ENCODE results near the gene MRPL48.
A peak's percentile ranks its signal among the peaks of the same experiment; 100 is the strongest.

MRPL48 gene

DNA sequence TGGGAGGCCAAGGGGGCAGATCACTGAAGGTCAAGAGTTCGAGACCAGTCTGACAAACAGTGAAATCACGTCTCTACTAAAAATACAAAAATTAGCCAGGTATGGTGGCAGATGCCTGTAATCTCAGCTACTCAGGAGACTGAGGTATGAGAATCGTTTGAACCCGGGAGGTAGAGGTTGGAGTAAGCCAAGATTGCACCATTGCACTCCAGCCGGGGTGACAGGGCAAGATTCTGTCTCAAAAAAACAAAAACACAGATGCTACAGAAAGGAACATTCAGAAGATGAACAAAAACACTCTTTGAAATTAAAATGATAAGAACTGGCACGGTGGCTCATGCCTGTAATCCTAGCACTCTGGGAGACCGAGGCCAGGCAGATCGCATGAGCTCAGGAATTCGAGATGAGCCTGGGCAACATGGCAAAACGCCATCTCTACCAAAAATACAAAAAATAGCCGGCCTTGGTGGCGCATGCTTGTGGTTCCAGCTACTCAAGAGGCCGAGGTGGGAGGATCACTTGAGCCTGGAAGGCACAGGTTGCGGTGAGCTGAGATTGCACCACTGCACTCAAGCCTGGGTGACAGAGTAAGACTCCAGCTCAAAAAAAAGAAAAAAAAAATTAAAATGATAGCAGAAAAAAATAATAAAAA lies 35.3 kb upstream of the MRPL48 start:
- TF ChIP-seq, protein P1, sequence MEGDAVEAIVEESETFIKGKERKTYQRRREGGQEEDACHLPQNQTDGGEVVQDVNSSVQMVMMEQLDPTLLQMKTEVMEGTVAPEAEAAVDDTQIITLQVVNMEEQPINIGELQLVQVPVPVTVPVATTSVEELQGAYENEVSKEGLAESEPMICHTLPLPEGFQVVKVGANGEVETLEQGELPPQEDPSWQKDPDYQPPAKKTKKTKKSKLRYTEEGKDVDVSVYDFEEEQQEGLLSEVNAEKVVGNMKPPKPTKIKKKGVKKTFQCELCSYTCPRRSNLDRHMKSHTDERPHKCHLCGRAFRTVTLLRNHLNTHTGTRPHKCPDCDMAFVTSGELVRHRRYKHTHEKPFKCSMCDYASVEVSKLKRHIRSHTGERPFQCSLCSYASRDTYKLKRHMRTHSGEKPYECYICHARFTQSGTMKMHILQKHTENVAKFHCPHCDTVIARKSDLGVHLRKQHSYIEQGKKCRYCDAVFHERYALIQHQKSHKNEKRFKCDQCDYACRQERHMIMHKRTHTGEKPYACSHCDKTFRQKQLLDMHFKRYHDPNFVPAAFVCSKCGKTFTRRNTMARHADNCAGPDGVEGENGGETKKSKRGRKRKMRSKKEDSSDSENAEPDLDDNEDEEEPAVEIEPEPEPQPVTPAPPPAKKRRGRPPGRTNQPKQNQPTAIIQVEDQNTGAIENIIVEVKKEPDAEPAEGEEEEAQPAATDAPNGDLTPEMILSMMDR (IDR thresholded peaks at IDR 0.05; ENCODE audit: low read depth, low read length) = no peak
- H3K4me3 ChIP-seq (ENCODE audit: low read depth, low read length) = no peak overlapping the region

DNA sequence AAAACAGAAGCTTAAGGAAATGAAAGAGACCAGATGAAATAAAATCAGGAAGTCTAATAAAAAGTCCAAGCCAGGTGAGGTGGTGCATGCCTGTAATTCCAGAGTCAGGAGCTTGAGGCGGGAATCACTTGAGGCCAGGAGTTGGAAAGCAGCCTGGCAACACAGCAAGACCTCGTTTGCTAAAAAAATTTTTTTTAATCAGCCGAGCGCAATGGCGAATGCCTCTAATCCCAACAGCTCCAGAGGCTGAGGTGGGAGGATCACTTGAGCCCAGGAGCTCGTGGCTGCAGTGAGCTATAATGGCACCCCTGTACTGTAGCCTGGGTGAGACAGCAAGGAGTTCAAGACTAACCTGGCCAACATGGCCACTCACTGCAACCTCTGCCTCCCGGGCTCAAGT lies 34.8 kb upstream of the MRPL48 start:
- no peak overlapping the region for H3K4me3 ChIP-seq (ENCODE audit: low read depth, low read length)
- TF ChIP-seq, protein P1 (IDR thresholded peaks at IDR 0.05; ENCODE audit: low read depth, low read length) = no peak

DNA sequence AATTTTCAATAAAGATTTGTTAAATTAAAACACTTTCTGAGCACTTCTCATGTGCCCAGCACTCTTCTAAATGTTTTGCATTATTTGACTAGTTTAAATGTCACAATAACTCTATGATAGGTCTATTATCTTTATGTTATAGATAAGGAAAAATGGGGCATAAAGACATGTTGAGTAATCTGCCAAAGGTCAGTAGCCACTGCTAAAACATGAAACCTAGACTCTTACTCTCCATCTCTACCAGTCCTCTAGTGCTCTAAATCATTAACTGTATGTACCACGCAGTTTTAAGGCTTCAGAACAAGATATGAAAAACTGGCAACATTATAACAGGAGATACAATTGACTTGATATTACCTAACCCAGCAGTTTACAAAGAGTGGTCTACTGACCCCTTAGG lies 33.7 kb upstream of the MRPL48 start:
- no peak overlapping the region for H3K4me3 ChIP-seq (ENCODE audit: low read depth, low read length)
- TF ChIP-seq, protein P1 (IDR thresholded peaks at IDR 0.05; ENCODE audit: low read depth, low read length) = no peak

DNA sequence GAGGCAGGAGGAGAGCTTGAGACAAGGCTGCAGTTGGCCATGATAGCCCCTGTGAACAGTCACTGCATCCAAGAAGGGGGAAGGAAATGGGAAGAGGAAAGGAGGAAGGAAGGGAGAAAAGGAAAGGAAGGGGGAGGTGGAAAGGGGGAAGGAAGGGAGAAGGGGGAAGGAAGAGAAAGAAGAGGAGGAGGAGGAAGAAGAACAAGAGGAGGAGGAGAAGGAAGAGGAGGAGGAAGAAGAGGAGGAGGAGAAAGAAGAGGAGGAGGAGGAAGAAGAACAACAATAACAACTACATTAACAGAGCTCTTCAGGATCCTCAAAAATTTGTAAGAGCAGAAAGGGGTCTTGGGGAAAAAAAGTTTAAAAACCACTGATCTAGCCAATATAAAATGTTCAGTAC lies 32.0 kb upstream of the MRPL48 start:
- H3K4me3 ChIP-seq (ENCODE audit: low read depth, low read length) = no peak overlapping the region
- TF ChIP-seq, protein P1 (IDR thresholded peaks at IDR 0.05; ENCODE audit: low read depth, low read length) = no peak

DNA sequence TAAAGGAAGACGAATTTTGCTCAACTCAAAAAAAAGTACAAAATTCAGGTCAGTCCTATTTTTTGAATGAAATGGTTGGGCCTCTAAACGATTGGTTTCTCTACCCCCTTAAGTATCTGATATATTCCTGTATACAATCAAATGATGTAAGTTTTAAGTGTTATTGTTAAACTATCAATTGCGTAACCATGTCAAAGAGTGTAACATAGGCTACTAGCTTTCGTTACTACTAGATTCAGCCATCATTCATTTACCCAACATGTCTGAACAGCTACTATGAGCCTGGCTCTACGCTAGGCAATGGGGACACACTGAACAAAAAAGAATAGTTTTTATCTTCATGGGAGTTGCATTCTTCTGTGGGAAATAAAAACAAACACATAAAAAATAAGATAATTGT lies 30.1 kb upstream of the MRPL48 start:
- no peak overlapping the region for H3K4me3 ChIP-seq (ENCODE audit: low read depth, low read length)
- TF ChIP-seq, protein P1 (IDR thresholded peaks at IDR 0.05; ENCODE audit: low read depth, low read length) = no peak

DNA sequence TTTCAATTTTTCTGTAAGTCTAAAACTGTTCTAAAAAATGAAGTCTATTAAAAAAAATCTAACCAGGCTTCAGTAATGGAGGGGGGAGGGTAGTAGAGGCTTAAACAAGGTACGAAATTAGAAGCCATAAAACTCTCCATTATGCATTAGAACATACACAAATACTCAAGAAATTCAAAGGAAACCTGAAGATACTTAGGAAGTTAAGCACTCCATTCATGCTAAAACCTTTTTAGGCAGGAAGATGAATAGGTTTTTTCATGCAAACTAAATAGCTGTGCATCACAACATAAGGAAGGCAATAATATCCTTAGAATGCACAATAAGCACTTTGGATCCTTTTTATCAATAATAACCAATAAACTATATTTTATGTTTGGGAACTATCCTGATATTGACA lies 29.2 kb upstream of the MRPL48 start:
- TF ChIP-seq, protein P1 (IDR thresholded peaks at IDR 0.05; ENCODE audit: low read depth, low read length) = no peak
- peak overlapping the region; percentile 95 for H3K4me3 ChIP-seq (ENCODE audit: low read depth, low read length)

GRCh38 chr11:73759610-73760134 lies 28.0 kb upstream of the MRPL48 start:
- TF ChIP-seq, protein P1 (IDR thresholded peaks at IDR 0.05; ENCODE audit: low read depth, low read length) = no peak
- H3K4me3 ChIP-seq (ENCODE audit: low read depth, low read length) = peak overlapping the region; percentile 95

Measured in WI38 (cell line).